GM12891 (cell line): Measurements from ENCODE around the gene DOCK10.

ENCODE experiments used
- PAX5 ChIP-seq: IDR thresholded peaks from 2 replicates; pipeline ENCODE4 v1.6.1; 2011; ENCODE audit warnings: low read length, moderate library complexity, mild to moderate bottlenecking; ENCODE audit not compliant: insufficient read depth, severe bottlenecking
- POLR2A ChIP-seq: IDR thresholded peaks from 2 replicates; pipeline ENCODE4 v1.6.1; 2011; ENCODE audit warnings: low read depth, low read length, control low read depth
- POLR2AphosphoS5 ChIP-seq: IDR thresholded peaks from 2 replicates; pipeline ENCODE4 v1.6.1; 2011; ENCODE audit warnings: low read depth, low read length, control low read depth
- POU2F2 ChIP-seq: IDR thresholded peaks from 2 replicates; pipeline ENCODE4 v1.6.1; 2011; ENCODE audit warnings: low read depth, mild to moderate bottlenecking, control low read depth, low read length, moderate library complexity
- SPI1 ChIP-seq: IDR thresholded peaks from 2 replicates; pipeline ENCODE4 v1.6.1; 2011; ENCODE audit warnings: low read depth, low read length, control low read depth
- TAF1 ChIP-seq: IDR thresholded peaks from 2 replicates; pipeline ENCODE4 v1.6.1; 2011; ENCODE audit warnings: low read depth, low read length, control low read depth

GRCh38 chr2:224817676-224818075 lies 224.6 kb downstream of the DOCK10 start:
- TF ChIP-seq POLR2A (no peak), TAF1 (no peak), POLR2AphosphoS5 (no peak), PAX5 (no peak), SPI1 (no peak), POU2F2 (no peak)
